A172 (cell line): ENCODE results near the gene MRPL33. TPM values are rescaled to one million over a fixed set of nuclear protein-coding genes. Genes with fewer than 3 reads are reported as not detected.

ENCODE experiments used
- DNase-seq: peaks from one replicate; pipeline ENCODE4 v3.0.0-alpha.2; 2015; ENCODE audit warnings: low spot score
- total RNA-seq: library from RNA; depleted of rRNA; stranded (reverse); fragments of >200 nt; shearing (Covaris generic); gene quantifications from 2 replicates; pipeline ENCODE4 v1.2.3, GENCODE V29; 2014

The MRPL33 gene
- total RNA-seq, 1 experiment from 2014 or later = 237 TPM

DNA sequence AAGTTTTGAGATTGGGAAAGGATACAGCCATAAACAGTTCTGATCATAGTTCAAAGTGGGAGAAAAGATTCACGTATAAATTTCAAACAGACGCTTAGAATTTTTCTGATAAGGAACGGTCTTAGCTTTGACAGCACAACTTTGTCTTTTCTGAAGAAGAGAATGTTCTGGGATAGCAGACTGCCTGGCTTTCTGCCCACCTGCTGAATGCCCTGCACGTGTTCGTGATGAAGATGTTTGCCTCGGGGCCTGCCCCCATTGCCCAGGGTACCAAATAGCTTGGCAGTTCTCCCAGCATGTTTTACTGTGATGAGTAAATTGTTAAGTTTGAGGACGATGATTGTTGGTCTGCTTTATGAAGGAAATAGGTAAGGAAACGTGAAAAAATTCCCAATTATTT, 4.6 kb downstream of the MRPL33 start:
- DNase-seq = peak; percentile 54

DNA sequence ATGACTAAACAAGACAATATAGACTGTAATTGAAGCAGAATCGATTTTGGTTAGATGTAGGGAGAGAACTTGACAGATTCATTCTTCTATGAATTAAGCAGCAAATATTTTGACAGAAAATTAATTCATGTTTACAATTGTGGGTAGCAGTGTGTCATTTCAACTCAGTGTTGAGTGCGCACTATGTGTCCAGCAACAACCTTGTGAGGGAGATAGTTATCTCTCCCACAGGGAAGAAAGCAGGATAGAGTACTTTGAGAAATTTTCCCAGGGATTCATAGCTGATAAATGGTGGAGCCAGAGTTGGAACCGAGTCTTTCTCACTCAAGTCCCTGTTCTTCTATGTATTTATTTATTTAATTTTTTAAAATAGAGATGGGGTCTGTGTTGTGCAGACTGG, 5.2 kb downstream of the MRPL33 start:
- no peak for DNase-seq

DNA sequence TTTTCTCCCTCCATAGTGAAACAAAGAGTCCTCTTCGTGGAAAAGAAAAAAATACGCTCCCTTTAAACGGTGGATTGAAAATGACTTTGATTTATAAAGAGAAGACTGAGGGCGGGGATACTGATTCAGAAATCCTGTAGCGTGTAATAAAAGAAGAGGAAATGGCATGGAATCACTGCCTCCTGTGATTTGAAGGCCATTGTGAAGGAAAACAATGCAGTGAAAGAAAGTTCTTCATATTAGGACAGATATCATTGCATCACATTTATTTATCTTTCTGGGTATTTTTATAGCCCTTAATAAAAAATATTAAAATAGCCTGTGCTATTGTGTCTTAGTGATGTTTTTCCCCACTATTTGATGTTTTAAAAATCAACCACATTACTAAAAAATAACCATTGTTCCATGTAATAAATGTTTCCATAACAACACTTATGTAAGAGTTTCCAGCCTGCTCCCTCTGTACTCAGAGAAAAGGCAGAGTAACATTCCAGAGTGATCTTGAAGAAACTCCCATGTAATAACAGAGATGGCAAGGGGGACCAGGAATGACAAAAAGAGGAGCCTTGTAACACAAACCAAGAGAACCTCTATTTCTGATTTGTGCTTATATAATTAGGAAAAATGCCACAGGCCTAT, 8.0 kb downstream of the MRPL33 start:
- no peak for DNase-seq

DNA sequence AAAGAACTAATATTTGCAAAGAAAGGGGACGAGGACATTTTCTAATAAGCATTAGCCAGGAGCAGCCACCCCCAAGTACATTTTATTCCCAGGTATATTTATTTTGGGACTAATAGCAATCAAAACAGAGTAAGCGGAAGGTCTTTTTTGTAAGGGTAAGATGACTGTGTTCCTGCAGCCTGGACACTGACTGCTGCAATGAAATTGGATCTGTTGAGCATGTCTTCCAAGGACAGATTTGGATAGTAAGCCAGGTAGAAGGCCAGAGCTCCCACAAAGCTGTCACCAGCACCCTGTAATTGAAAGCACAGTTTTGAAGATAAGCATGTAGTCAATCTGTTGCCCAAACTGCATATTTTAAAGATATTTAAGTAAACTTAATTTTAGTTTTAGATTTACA, 10.0 kb downstream of the MRPL33 start:
- DNase-seq = no peak

DNA sequence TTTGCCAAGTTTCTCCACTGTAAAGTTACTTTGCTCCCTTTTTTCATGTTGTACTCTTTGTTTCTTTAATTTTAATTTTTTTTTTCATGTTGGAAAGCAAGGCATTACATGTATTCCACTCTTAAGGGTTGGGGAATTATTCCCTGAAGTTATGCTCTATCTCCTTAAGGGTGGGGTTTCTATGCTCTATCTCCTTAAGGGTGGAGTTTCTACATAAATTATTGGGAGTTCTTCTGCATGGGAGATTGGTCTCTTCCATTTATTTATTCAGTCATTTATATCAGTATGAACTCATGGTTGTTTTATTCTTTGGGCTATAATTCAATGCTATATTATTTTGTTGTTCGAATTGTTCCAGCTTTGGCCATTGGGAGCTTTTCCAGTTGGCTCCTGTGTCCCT, 11.2 kb downstream of the MRPL33 start:
- no peak for DNase-seq

DNA sequence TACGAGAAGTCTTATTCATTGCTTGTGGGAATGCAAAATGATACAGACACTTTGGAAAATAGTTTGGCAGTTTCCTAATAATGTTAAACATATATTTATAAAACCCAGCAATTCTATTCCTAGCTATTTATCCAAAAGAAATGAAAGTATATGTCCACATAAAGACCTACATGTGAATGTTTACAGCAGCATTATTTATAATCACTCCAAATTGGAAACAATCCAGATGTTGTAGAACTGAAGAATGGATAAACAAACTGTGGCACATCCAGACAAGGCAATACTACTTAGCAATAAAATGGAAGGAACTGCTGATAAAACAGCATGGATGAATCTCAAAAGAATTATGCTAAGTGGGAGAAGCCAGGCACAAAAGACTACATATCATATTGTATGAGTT, 19.3 kb downstream of the MRPL33 start:
- DNase-seq = no peak

DNA sequence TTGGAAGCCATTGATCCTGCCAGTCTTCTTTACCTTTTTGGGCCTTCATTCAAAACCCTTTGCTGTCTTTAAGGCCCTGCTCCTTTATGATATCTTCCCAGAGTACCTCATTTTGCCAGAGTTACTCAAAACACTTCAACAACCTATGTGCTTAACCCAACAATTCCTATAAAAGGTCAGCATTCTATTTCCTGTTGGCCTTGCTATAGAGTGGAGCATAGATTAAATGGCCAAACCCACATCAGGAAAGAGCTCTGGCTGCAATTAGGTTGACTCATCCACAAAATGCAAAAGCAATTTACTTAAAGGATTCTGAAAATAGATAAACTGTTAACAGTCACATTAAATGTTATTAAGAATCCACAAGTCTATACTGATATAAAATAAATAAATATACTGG, 21.2 kb downstream of the MRPL33 start:
- no peak for DNase-seq

DNA sequence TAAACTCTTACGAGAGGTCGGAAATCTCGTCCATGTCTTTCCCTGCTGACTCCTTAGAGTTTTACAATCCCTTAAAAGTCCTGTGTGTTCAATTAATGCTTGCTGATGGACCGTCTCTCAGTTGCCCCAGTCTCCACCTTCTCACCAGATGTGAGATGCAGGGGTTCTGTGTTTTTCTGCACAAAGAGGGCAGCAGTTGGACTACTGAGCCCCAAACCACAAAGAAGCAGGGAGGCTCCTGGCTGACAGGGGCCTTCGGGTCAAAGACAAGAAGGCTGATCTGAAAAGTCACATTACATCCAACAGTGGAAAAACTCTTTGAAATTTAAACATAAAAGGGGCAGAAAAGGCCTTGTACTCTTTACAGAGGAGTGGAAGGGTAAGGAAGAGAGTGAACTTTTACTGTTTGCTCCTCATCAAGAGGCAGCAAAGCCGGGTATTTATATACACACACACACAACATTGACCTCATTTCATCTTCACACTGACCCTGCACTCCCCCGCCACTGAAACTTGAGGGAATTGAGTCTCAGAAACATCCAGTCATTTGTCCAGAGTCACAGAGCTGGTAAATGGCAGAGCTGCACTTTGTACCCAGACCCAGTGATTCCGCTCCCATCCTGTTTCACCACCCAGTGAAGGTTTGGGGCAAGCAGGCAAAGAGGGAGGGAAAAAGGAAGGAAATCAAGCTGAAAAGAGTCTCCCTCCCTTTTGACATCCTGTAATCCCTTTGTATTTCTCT, 23.7 kb downstream of the MRPL33 start:
- DNase-seq = no peak

DNA sequence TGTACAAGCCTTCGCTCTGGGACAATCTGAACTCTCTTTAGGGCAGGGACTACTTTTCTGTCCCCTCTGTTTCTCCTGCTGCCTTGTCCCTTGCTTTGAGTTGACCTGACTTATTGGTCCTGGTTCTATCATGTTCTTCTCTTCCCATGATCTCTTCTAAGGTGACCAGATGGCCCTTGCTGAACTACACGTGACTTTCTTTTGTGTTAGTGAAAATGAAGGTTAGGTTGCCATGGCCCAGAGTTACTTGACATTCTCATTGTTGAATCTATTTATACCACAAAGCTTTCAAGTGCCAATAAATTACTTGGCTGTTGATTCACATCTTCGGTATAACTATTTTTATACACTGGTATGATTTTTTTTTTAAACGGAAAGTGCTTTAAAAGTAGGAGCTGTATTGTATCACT, 24.4 kb downstream of the MRPL33 start:
- DNase-seq = no peak

DNA sequence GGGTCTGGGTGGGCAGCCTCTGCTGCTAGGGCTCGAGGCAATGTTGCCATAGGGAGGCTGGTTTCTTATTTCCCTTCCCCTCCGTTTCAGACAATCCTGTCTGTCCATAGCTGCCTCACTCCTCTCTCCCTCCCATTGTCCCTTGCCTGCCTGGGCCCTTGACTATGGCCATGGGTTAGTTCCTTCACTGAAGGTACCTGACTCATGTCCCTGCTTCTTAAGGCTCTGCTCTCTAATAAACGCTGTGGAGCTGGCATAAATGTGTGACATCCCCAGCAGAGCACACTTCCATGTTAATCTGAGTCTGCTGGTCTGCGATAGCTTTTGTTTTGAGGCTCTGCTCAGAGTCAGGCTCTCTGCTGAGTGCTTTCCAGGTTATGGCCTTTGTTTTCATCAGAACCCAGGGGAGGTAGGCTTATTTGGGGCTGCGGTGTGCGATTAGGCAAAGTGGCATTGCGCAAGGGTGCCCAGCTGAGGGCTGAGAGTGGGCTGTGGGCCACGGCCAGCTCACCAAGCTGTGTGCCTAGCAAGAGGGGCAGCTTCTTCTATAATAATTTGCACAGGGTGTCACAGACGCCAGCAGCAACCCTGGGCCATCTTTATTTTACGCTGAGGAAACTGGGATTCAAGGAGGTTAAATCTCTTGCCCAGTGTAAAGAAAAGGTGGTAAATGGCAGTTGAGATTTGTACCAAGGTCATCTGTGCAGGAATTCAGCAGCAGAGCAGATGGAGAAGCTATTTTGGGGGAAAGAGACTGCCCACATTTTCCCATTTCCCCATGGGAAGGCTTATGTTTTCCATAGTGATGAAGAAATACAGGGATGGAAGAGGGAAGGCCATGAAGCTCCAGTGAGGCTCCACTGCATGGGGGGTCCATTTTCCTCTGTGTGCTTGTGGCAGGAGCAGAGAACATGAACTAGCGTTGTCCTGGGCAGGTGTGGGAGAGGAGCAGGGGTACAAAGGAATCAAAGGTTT, 25.6 kb downstream of the MRPL33 start:
- no peak for DNase-seq

DNA sequence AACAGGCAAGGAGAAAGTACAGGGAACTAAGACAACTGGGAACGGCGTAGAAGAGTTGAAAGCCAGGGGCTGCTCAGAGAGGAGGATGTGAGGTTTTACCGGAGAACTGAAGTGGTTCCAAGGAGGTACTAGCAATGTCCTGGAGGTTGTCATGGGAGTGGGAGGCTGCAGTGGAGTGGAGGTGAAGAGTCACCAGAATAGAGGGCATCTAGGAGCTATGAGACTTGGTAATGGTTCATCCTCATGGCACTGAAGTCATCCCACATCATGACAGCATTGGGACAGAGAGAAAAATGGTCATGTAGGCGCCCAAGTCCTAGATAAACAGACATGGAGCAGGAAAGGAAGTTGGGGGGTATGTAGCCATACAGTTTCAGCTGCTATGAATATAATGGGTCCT, 26.3 kb downstream of the MRPL33 start:
- DNase-seq = no peak

DNA sequence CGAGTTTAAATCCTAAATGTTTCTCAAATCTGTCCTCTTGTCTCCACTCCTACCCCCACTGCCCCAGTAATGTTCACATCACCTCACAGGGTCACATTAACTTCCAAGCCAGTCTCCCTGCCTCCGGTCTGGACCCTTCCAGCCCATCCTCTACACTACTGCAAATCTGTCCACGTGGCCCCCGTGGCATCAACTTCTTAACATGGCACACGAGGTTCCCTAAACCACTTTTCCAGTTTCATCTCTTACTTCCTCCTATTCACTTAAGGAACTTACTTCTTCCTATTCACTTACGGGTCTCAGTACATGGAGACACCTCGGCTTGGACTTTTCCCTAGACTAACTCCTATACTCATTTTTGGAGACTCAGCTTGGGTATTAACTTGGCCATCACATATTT, 27.0 kb downstream of the MRPL33 start:
- no peak for DNase-seq

DNA sequence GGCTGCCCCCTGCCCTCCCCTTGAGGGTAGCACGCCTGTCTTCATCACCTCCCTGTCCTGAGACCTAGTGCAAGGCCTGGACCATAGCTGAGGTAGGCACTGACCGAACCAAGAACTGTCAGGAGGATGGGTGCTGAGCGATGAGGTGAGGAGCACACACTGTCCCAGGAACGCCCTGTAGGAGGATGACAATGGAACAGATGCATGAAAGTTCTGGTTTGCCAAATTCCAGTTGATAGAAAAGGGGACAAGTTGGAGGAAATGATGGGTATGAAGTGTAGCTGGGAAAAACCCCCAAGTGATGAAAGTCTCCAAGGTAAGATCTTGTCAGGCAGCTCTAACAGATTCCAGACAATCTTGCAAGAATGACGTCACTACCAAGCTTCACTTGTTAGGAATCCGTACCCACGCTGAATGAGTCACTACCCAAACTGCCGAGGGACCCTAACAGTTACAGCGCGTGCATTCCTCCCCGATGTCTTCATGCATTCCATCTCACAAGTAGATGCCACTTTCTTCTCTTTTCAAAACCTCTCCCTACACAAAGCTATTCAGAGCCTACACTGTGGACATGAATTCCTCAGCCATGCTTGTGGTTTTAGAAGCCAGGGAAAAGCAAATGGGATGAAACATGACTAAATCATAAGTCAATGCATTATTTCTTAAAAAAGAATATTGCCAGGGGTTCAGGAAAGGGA, 27.6 kb downstream of the MRPL33 start:
- peak; percentile 100 for DNase-seq

DNA sequence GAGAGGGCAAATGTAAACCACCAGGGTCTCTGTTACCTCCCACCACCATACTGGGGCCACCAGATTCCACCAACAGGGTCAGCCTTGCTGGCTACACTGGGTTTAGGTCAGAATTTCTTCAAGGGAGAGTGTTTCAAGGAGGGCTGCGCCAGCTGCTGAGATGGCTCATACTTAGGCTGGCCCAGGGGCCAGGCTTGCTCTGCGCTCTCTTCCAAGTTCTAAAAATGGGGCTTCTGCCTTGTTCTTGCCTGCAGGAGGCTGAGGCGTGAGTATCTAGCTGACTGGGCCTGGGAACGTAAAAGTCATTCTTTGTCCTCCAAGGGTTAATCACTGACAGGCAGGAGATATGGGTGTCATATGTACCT, 28.1 kb downstream of the MRPL33 start:
- no peak for DNase-seq

DNA sequence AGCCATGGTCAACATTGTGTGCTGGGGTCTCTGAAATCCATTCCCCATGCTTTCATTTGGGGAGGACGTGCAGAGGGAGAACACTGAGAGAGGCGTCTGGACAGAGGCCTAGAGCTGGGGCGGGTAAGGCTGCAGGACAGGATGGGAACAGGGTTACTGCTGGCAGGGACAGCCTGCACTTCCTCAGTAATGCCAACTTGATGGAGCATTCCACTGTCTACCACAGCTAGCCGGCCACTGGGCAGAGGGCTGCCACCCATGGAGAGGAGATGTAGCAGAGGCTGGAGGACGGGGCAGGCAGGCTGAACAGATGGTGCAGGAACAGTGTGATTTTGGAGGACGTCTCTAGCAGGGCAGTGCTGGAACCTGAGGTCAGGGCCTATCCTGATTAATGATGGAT, 29.3 kb downstream of the MRPL33 start:
- DNase-seq = no peak

DNA sequence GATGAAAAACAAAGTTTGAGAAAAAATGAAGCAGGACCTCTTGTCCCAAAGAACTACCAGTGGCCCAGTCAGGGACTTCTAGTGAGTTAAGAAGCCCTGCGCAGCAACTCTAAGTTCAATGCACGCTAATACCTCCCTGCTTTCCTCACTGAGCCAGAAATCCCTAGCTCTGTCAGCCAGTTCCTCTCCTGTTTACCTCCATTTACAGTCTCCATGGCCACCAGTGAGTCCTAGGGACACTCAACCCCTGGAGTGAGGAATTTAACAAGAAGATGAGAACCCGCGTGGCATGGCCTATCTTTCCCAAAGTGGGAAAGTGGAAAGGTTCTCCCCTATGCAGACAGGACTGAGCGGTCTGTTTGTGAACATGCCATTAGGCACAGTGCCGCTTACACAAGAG, 31.0 kb downstream of the MRPL33 start:
- DNase-seq = no peak

DNA sequence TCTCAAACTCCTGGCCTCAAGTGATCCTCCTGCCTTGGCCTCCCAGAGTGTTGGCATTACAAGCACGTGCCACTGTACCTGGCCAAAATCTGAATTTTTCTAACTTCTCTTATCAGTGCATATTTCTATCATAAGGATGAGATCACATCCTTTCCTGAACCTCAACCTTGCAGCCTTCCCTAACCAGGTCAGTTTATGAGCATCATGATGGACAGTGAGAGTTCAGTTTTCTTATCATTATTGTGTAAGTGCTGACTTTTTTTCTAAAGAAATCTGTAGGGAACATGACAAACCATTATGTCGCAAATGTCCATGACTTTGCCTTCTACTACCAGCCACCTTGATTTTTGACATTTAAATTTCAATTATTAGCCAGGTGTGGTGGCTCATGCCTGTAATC, 31.5 kb downstream of the MRPL33 start:
- DNase-seq = no peak

DNA sequence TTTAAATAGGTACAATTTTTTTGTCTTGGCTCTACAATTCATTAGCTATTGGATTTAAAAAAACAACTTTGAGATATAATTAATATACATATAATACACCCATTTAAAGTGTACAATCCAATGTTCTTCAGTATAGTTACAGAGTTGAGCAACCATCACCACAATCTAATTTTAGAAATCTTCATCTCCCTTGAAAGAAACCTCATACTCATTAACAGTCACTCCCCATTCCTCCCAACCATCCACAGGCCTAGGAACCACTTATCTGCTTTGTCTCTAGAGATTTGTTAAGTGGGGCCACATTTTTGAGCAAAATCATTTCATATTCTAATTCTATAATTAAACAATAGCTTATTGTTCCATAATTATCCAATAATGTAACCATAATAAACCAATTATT, 32.6 kb downstream of the MRPL33 start:
- no peak for DNase-seq

DNA sequence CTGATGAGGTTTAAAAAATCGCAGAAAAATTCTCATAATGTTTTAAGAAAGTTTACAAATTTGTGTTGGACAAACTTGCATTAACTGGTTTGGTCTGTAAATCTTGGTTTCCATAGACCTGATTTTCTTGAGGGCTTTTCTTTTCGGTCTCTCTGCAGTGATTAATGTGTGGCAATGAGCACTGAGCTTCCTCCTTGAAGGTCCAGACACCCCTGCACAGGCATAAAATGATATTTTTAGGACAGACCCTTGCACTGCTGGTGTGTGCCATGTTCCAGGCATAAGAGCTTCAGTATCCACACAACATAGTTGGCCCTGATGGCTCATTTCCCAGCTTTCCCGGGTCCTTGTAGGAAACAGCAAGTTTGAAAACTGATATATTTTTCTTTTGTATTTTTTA, 33.7 kb downstream of the MRPL33 start:
- DNase-seq = no peak

DNA sequence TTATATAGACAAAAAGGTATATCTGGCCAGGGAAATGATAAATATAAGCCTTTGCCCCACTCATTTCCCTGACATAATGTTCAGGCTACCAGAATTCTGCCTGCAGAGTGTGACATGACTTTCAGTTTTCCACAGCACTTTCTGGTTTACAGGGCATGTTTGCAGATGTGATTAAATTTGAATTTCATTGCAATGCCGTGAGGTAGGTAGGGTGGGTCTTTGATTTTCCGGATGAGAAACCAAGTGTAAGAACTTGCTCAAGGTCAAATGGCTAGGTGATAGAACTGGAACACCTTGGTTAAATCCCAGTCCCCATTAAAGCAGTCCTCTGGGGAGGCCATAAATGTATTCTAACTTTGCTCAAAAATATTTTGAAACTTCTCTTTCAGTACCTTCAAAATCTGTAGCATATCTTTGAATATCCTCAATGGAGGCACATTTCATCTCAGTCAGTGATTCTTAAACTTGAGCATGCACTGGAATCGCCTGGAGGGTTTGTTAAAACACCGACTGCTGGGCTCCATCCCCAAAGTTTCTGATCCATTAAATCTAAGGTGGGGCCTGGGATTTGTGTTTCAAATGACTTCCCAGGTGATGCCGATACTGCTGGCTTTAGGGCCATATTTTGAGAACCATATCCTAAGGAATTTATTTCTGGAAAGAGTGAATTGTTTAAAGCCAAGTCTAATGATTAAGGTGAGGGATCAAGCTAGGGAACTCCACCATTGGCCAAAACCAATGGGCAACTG, 35.0 kb downstream of the MRPL33 start:
- no peak for DNase-seq

DNA sequence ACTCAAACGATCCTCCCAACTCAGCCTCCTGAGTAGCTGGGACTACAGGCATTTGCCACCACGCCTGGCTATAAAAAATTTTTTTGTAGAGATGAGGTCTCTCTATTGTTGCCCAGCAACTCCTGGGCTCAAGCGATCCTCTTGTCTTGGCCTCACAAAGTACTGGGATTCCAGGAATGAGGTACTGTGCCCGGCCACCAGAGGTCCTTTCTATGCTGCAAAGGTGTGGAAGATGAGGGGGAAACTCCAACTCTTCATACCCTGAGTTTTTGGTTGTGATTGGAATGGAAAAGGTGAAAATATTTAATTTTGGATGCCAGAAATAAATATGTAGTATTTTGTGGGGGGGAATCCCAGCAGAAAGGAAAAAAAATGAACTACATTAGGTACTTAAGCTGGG, 36.0 kb downstream of the MRPL33 start:
- DNase-seq = no peak
